Effector memory CD8-positive, alpha-beta T cell (primary cell): Measurements from ENCODE around the gene NCOA6.
"Not testable (repeated sequence)": the region's sequence is repeated elsewhere in the genome, so short reads cannot be mapped to it uniquely, and the experiment has no call there.

Source experiments
- ATAC-seq: fragments of 150-1000 bp; cut with Tn5 transposase; replicated peaks from 2 replicates; pipeline ENCODE4 v1.10.0; 2021; ENCODE audit warnings: mild to moderate bottlenecking, moderate library complexity
- DNase-seq, 3 experiments: peaks; one replicate each; pipeline ENCODE4 v3.0.0; 2021
- H3K27ac Mint-ChIP-seq, 2 donors: one replicate each; pipeline ENCODE4 v1.8.0; 2022; ENCODE audit warnings: mild to moderate bottlenecking in 2 of 2, mixed read lengths in 2 of 2, moderate library complexity in 2 of 2
- H3K27me3 Mint-ChIP-seq, 2 donors: one replicate each; pipeline ENCODE4 v1.8.0; 2022; ENCODE audit warnings: mixed read lengths in 2 of 2
- H3K36me3 Mint-ChIP-seq: one replicate; pipeline ENCODE4 v1.8.0; 2022; ENCODE audit warnings: mild to moderate bottlenecking, moderate library complexity, mixed read lengths; ENCODE audit not compliant: insufficient read depth
- H3K4me1 Mint-ChIP-seq, 2 donors: one replicate each; pipeline ENCODE4 v1.8.0; 2022; ENCODE audit warnings: low read depth in 2 of 2, mixed read lengths in 2 of 2
- H3K4me3 Mint-ChIP-seq, 2 donors: one replicate each; pipeline ENCODE4 v1.8.0; 2022; ENCODE audit warnings: mild to moderate bottlenecking in 2 of 2, mixed read lengths in 2 of 2, moderate library complexity in 2 of 2
- H3K9me3 Mint-ChIP-seq, 2 donors: one replicate each; pipeline ENCODE4 v1.8.0; 2022; ENCODE audit warnings: mixed read lengths in 2 of 2

NCOA6 gene

DNA sequence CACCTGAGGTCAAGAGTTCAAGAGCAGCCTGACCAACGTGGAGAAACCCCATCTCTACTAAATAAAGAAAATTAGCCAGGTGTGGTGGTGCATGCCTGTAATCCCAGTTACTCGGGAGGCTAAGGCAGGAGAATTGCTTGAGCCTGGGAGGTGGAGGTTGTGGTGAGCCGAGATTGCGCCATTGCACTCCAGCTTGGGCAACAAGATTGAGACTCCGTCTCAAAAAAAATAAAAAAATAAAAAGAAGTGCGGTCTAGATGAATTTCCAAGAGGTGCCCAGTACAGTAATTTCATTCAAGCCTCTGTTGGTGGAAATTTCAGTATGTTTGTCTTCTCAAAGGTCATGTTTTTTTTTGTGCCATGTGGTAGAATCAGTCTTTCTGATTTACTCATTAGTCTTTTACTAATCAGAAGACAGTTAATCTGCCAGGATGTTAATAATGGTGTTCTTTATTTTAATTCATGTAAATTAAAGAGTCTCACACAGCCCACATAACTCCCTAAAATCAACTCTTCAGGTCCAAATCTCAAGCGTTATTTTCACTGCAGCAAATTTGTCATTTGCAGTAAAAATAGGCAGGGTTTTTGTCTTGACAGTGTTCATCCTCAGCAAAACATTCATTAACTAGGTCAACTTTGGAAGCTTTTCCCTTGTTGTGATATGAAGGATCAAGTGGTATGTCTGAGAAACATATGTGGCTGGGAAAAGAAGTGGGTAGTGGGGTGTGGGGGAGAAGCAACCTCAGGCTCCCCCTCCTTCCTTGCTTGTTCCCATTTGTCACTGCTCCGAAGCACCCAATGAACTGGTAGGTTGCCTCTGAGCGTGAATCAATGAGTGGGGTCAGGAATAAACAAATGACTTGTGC is 108.0 kb downstream of the NCOA6 start:
- DNase-seq: no peak
- Mint-ChIP-seq H3K27me3 (no peaks in the 10 kb centered on the region), H3K9me3 (no peaks in the 10 kb centered on the region), H3K36me3 (peaks cover 67% of the 10 kb centered on the region), H3K4me3 (no peak overlapping the region), H3K27ac (no peak overlapping the region), H3K4me1 (peaks cover 0 to 4% of the 10 kb centered on the region in 2 donors)
- no peak for ATAC-seq

DNA sequence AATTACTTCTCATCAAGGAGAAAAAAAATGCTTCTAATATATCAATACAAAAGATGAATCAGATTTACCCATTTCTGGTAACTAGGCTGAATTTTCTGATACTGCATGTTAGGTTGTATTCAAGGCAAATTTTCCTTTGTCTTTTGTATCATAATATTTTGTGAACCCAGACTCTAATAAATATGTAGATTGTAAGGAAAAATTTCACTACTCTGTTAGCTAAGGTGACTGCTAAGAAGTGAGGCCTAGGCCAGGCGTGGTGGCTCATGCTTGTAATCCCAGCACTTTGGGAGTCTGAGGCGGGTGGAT is 108.6 kb downstream of the NCOA6 start:
- peaks cover 72% of the 10 kb centered on the region for H3K36me3 Mint-ChIP-seq
- no peak overlapping the region for H3K27ac Mint-ChIP-seq
- H3K4me1 Mint-ChIP-seq: peaks cover 0 to 4% of the 10 kb centered on the region in 2 donors
- H3K27me3 Mint-ChIP-seq: no peaks in the 10 kb centered on the region
- no peaks in the 10 kb centered on the region for H3K9me3 Mint-ChIP-seq
- no peak for DNase-seq
- ATAC-seq: no peak
- H3K4me3 Mint-ChIP-seq: no peak overlapping the region

DNA sequence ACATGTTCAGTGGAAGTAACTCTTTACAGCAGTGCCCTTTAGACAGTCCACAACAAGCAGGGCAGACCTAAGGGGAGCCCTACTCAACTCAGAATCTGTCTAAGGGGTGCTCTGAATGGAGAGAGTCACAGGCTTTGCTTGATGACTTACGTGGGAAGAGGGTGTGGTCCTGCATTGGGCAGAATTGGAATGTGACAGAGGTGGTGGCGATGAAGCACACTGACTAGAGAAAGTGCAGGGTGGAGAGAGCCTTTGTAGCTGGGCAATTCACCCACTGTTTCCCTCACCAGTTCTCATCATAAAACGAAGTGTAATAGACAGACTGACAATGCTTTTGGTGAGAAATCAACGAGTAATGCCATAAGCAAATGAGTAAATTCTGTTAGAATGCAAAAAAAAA is 110.1 kb downstream of the NCOA6 start:
- no peak for DNase-seq
- no peak for ATAC-seq
- H3K36me3 Mint-ChIP-seq: peaks cover 74% of the 10 kb centered on the region
- no peak overlapping the region for H3K4me3 Mint-ChIP-seq
- H3K9me3 Mint-ChIP-seq: no peaks in the 10 kb centered on the region
- no peaks in the 10 kb centered on the region for H3K27me3 Mint-ChIP-seq
- H3K4me1 Mint-ChIP-seq: peaks cover 4 to 5% of the 10 kb centered on the region in 2 donors
- no peak overlapping the region for H3K27ac Mint-ChIP-seq

DNA sequence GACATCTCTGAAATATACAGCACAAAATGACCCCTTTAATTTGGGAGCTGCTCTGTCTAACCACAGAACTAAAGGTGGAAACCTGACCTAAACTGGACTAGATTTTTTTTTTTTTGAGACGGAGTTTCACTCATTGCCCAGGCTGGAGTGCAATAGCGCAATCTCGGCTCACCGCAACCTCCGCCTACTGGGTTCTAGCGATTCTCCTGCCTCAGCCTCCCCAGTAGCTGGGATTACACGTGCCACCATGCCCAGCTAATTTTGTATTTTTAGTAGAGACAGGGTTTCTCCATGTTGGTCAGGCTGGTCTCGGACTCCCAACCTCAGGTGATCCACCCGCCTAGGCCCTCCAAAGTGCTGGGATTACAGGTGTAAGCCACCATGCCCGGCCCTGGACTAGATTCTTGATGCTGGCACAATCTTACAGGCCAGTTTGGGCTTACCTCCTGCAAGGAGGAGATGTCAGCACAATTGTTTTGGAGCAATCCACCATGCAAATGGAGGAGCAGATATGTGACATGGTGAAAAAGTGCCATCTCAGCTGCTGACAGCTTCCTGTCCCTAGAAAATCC is 111.4 kb downstream of the NCOA6 start:
- not testable (repeated sequence) for H3K27me3 Mint-ChIP-seq, H3K4me3 Mint-ChIP-seq

DNA sequence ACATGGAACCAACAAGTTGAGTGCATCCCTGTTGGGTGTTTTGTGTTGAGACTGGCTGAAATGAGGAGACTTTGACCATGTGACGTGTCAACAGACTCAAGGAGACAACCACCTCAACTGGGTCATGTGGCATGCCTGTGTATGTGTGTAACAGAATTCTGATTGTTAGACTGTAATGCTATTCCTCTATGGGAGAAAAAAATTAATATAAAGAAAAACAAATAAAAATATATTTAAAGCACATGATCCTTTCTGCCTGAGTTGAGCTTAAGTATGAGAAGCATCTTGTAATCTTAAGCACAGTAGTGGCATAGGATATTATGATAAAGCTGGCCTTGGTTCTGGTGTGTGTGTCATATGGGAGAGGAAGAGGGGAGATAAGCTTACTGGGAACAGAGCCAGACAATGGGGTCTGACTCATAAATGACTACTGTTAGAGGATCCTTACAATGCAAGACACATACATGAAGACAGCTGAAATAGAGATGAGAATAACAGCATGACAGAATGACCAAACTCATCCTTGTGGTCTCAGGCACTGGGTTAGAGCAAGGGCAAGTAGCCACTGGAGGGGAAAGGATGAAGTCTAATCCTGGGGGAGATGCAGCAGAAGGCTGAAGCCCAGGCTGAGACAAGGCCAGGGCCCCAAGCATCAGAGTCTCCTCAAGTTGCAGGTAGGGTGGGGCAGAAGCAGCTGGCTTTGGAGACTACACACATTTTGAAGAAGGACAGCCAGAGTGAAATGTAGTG is 112.1 kb downstream of the NCOA6 start:
- DNase-seq (no peak), ATAC-seq (no peak)
- peak overlapping the region; percentile 21 to 32 for H3K27ac Mint-ChIP-seq

More for the DNA sequence above, 111.4 kb downstream of the NCOA6 start:
- not testable (repeated sequence) for DNase-seq, ATAC-seq, H3K4me1 Mint-ChIP-seq, H3K9me3 Mint-ChIP-seq
- H3K36me3 Mint-ChIP-seq: peaks cover 83% of the 10 kb centered on the region
- H3K27ac Mint-ChIP-seq: peak overlapping the region; percentile 21 to 32

DNA sequence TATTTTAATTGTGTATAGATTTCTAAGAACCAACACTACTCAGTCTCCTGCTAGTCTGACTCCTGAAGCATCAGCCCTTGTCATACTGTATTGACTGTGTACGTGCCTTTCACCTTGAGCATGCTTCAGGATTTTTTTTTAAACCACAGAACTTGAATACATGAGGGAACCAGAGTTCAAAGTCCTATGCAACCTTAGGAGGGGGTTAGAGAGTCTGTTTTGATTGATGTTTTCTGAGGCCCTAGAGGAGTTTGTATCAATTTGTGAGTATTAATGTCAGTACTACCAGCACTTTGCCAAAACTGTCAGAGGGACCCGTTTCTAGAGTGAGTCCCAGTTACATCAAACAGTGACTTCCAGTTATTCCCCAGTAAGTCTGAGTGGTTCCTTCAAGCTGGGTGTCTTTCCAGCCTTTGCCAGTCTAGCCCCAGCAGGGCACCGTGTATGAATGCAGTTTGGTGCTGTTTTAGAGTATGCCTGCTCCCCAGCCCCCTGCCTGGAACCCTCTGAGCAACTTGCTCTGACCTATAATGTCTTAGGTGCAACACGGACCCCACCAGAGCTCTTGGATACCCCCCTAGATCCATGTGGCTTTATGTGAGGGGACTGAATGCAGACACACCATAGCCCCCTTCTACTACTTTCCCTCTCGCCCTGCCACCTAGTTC is 112.8 kb downstream of the NCOA6 start:
- Mint-ChIP-seq H3K9me3 (no peaks in the 10 kb centered on the region), H3K27me3 (no peaks in the 10 kb centered on the region), H3K27ac (peak overlapping the region; percentile 51 to 69), H3K4me1 (peaks cover 11 to 15% of the 10 kb centered on the region in 2 donors), H3K4me3 (no peak overlapping the region), H3K36me3 (peaks cover 90% of the 10 kb centered on the region)
- no peak for DNase-seq
- no peak for ATAC-seq

More for the DNA sequence above, 112.1 kb downstream of the NCOA6 start:
- Mint-ChIP-seq H3K4me3 (no peak overlapping the region), H3K4me1 (peaks cover 11 to 12% of the 10 kb centered on the region in 2 donors), H3K36me3 (peaks cover 89% of the 10 kb centered on the region), H3K27me3 (no peaks in the 10 kb centered on the region), H3K9me3 (no peaks in the 10 kb centered on the region)

DNA sequence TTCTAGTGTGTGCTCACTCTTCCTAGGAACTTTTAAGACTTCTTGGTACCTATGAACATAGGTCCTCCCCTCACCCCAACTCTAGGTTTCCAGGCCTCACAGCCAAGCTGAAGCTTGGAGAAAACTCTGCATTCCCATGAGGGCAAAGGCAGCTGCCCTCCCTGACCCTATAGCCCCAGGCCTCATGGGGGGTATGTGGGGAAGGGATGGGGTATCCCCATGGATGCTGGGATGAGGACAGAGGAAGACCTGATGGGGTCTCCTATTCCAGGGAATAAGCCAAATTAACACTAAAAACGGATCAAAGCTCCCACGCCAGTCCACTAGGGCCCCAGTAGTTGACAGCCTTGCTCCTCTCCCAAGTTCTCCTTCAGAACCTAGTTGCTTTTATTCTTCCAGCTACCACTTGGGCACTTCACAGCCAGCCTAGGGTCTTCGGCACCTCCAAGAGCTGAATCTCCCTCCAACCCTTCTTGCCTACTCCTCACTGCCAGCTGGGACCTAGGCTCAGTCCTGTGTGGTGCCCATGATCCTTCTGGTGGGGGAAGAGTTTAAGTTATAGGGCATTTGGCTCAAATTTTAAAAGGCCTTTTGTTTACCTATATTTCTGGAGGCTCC is 113.5 kb downstream of the NCOA6 start:
- ATAC-seq: no peak
- peak overlapping the region; percentile 38 to 86 for H3K4me3 Mint-ChIP-seq
- DNase-seq: no peak
- H3K27ac Mint-ChIP-seq: peak overlapping the region; percentile 51 to 69
- peaks cover 11 to 15% of the 10 kb centered on the region in 2 donors for H3K4me1 Mint-ChIP-seq
- no peaks in the 10 kb centered on the region for H3K27me3 Mint-ChIP-seq
- H3K36me3 Mint-ChIP-seq: peaks cover 90% of the 10 kb centered on the region
- no peaks in the 10 kb centered on the region for H3K9me3 Mint-ChIP-seq

DNA sequence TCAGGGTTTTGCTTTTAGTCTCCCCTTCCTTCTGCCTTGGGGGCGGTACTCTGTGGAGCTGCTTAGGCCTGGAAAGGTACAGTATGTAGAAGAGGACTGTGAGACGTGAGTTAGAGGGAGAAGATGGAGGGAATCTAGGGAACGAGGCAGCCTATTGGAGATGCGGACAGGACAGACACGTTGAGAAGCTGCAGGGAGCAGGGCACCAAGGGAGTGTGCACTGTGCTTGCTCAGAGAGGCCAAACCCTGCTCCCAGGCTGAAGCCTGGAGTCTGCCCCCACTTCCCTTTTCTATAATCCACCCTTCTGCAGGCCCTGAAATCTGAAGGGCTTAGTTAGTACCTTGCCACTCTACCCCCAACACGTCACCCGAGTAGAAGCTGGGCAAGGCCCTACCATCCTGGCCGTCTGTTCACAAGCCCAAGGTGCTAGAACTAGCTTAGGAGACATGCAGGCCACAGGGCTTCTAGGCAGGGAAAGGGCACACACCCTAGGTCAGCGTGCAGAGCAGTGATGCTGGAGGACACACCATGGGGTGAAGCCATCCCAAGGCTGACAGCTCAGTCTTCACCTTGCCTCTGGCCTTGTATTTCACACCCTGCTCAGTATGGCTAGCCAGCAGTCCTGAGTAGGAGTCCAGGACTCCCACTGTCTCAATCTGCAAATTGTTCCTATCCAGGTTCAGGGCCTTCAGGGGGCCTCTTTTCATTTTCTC is 114.4 kb downstream of the NCOA6 start:
- Mint-ChIP-seq H3K4me3 (peak overlapping the region; percentile 74 to 86), H3K9me3 (no peaks in the 10 kb centered on the region), H3K27me3 (no peaks in the 10 kb centered on the region), H3K27ac (peak overlapping the region; percentile 51 to 88), H3K36me3 (peaks cover 93% of the 10 kb centered on the region), H3K4me1 (peaks cover 11 to 15% of the 10 kb centered on the region in 2 donors)
- DNase-seq: no peak
- ATAC-seq: no peak

DNA sequence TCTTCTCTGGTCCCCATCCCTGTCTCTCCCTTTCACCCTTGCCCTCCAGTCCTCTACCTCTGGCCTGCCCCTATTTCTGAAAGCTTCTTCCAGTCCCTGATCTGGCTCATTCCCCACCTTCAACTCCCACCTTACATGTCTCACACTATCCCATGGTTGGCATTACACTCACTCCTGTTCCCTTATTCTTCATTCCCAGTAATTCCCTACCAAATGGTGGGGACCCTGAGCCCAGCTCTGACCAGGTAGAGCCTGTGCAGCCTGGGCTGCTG is 114.9 kb downstream of the NCOA6 start:
- DNase-seq (no peak), ATAC-seq (no peak)
- H3K9me3 Mint-ChIP-seq: no peaks in the 10 kb centered on the region
- peaks cover 13 to 15% of the 10 kb centered on the region in 2 donors for H3K4me1 Mint-ChIP-seq
- H3K36me3 Mint-ChIP-seq: peaks cover 94% of the 10 kb centered on the region
- peak overlapping the region; percentile 74 to 86 for H3K4me3 Mint-ChIP-seq
- H3K27me3 Mint-ChIP-seq: no peaks in the 10 kb centered on the region
- peak overlapping the region; percentile 51 to 88 for H3K27ac Mint-ChIP-seq

DNA sequence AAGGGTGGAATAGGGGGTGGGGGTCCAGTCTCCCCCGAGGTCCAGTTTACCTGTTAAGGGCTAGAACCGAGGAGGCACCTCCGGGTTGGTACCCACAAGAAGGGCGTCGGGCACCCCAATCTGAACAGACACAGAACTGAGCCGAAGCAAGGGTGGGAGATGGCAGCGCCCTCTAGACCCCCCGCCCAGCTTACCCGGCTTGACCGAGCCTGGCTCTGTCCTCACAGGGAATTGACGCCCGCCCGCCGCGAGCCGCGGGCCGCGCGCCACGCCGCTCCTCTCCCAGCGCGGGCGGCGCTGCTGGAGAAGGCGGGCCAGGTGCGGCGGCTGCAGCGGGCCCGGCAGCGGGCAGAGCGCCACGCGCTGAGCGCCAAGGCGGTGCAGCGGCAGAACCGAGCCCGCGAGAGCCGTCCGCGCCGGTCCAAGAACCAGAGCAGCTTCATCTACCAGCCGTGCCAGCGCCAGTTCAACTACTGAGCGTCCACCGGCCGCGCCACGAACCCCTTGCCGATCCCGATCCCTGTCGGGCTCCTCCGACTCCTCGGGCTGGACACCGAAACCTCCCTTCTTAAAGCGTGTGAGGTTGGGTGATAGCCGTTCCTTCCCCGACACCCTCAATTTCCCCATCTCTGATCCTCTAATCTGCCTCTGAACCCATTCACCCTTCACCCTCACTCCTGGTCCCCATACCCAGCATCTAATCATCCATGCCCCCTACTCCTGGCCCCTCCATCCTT is 115.5 kb downstream of the NCOA6 start:
- Mint-ChIP-seq H3K9me3 (no peaks in the 10 kb centered on the region), H3K27ac (peak overlapping the region; percentile 51 to 88), H3K36me3 (peaks cover 95% of the 10 kb centered on the region), H3K4me3 (peak overlapping the region; percentile 74 to 86), H3K27me3 (no peaks in the 10 kb centered on the region), H3K4me1 (peaks cover 14 to 15% of the 10 kb centered on the region in 2 donors)
- ATAC-seq: peak; percentile 23
- DNase-seq: no peak

DNA sequence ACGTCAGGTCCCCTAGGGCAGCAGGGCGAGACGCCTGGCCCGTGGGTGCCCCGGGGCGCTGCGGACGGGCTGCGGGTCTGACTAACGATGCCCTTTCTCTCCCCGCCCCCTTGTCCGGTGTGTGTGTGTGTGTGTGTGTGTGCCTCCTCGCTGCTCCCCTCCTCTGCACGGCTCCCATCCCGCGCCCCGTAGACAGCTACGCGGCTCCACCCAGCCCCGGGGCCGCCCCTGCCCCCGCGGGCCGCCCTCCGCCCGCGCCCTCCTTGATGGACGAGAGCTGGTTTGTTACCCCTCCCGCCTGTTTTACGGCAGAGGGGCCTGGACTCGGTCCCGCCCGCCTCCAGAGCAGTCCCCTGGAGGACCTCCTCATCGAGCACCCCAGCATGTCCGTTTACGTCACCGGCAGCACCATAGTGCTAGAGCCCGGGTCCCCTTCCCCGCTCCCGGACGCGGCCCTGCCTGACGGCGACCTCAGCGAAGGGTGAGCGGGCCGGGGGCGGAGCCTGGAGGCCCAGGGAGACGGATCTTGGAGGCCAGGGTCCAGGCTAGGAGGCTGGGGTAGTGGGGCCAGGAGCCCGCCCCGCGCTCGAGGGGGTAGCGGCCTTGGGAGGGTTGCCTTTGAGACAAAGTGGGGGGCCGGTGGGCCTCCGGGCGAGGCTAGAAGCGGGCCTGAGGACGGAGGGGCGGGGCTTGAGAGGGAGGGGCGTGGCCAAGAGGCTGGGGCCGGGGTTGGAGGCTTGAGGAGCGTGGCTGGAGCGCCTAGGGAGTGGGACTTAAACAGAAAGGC is 116.2 kb downstream of the NCOA6 start:
- H3K27me3 Mint-ChIP-seq: no peaks in the 10 kb centered on the region
- H3K4me1 Mint-ChIP-seq: peaks cover 20% of the 10 kb centered on the region in 2 donors
- peaks cover 96% of the 10 kb centered on the region for H3K36me3 Mint-ChIP-seq
- DNase-seq (peak; percentile 79 to 83 (median 80)), ATAC-seq (peak; percentile 60)
- H3K27ac Mint-ChIP-seq: peak overlapping the region; percentile 51 to 88
- H3K9me3 Mint-ChIP-seq: no peaks in the 10 kb centered on the region
- peak overlapping the region; percentile 74 to 86 for H3K4me3 Mint-ChIP-seq
